SW480 (cell line): Measurements from ENCODE around the gene XRN2.

ENCODE experiments used
- DNase-seq: peaks from one replicate; pipeline ENCODE4 v3.0.0-alpha.2; 2016; ENCODE audit warnings: low spot score

The XRN2 gene, protein sequence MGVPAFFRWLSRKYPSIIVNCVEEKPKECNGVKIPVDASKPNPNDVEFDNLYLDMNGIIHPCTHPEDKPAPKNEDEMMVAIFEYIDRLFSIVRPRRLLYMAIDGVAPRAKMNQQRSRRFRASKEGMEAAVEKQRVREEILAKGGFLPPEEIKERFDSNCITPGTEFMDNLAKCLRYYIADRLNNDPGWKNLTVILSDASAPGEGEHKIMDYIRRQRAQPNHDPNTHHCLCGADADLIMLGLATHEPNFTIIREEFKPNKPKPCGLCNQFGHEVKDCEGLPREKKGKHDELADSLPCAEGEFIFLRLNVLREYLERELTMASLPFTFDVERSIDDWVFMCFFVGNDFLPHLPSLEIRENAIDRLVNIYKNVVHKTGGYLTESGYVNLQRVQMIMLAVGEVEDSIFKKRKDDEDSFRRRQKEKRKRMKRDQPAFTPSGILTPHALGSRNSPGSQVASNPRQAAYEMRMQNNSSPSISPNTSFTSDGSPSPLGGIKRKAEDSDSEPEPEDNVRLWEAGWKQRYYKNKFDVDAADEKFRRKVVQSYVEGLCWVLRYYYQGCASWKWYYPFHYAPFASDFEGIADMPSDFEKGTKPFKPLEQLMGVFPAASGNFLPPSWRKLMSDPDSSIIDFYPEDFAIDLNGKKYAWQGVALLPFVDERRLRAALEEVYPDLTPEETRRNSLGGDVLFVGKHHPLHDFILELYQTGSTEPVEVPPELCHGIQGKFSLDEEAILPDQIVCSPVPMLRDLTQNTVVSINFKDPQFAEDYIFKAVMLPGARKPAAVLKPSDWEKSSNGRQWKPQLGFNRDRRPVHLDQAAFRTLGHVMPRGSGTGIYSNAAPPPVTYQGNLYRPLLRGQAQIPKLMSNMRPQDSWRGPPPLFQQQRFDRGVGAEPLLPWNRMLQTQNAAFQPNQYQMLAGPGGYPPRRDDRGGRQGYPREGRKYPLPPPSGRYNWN

DNA sequence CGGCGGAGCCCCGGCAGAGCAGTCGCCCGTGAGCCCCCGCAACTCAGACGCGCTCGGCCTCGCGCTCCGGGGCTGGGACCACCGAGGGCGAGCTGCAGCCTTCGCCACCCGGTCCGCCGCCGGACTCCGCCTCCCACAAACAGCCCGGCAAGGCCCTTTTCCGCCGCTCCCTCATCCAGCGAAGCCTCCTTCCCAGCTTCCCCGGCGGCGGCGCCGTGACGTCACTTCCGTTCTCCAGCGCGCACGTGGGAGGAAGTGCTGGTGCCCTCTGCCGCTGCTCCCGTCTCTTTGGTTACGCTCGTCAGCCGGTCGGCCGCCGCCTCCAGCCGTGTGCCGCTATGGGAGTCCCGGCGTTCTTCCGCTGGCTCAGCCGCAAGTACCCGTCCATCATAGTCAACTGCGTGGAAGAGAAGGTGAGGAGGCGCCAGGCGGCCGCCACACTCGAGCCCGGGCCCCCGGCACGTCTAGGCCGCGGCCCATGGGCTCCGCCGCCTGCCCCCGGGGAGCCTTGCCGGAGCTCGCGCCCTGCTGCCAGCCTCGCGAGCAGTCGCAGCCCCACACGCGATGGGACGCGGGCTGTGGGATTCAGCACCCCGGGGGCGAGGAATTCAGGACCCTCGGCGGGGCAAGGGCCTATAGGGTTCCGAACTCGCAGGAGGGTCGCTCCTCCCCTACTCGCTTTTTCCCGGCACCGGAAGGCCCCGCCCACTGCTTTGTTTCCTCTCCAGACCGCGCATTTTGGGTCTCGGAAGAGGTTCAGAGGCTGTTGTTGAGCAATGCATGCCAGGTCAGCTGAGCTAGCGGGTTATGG, at the start of gene XRN2:
Gene XRN2 (plus strand): TSS at position 271 of the 811 bp plus-strand sequence. CDS start 68 bp downstream, at position 339.
- peak; percentile 98 for DNase-seq

DNA sequence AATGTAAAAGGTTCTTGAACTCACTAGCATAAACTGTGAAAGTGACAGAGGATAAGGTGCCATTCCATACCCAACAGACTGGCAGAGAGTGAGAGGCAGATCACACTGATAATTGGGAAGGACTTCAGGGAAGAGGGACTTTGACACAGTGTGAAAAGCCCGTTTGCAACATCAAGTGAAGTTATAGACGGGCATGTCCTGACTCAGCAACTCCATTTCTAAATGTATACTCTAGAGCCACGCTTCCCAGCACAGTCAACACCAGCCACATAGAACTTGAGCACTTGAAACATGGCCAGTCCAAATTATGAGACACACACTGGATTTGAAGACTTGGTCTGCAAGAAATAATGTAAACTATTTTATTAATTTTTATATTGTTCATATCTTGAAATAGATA, 45.9 kb upstream of the XRN2 start:
- no peak for DNase-seq

DNA sequence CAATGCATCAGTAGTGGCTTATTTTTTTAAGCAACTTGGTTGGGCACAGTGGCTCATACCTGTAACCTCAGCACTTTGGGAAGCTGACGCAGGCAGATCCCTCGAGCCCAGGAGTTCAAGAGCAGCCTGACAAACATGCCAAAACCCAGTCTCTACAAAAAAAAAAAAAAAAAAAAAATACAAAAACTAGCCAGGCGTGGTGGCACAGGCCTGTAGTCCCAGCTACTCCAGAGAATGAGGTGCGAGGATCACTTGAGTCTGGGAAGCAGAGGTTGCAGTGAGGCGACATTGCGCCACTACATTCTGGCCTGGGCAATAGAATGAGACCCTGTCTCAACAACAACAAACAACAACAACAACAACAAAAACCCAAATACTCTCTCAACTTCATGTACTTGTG, 44.7 kb upstream of the XRN2 start:
- DNase-seq, result no peak

DNA sequence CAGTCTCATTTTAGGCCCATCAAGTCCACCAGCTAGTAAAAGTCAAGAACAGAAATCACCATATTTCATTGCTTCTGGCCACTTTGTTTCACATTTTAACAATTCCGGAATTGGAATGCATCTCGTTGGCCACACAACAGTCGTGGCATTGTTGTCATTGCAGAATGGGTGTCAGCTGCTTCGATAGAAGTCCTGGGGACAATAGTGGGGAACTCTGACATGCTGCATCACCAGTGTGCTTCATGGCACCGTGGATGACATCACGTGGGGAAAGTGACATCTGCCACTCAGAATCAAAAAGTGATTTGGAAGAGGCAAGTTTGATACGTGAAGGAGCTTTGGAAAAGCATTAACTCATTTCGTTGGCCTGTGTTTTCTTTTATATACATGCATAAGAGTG, 43.8 kb upstream of the XRN2 start:
- DNase-seq, result no peak

DNA sequence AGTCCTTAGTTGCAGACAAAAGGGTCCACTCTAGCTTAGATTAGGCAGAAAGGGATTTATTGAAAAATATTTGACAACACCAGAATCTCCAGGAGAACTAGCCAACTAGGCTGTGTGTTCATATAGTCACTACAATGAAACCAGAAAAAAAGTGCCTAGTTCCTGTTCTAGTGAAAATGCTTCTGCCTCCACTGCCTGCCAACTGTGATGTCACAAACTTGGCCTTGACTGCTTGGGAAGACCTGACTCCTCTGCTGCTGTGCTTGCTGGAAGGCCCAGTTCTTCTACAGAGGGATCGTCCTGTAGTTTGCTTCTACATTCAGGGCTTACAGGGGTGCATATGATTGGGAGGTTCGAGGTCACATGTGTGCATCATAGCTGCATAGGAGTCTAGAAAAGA, 40.3 kb upstream of the XRN2 start:
- DNase-seq, result no peak

DNA sequence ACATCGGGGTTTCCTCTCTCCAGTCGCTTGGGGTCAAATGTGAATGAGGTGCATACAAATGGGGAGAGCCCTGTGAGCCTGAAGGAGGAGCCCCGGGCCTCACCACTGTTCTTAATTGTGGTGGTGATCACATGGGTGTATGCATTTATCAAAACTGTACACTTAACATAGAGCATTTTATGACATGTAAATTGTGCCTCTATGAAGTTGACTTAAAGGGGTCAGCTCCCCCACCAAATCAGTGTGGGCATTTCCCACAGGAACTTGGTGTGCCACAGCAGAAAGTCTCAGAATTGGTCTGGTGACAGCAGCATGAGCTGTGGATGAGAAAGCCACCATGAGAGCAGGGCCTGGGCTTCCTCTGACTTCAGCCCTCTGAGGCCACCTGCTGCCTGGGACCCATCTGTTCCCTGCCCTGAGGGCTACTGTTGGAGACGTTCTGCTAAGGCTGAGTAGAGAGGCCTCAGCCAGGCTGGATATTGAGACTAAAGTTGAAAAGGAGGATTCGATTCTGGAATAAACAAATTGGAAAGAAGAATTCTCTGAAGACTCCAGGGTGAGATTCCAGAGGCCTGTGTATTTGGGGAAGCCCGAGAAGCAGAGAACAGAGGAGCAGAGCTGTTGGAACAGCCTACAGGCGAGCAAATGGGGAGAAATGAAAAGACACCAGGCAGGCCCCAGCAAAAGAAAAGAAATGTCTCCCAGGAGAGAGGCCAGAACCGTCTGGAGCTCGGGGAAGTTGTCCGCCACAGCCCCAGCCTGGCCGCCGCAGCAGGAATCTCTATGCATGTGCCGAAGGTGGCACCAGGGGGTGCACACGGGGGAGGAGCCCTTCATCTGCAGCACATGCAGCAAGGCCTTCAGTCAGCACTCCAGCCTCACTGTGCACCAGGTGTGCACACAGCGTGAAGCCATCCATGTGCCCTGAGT, 37.6 kb upstream of the XRN2 start:
- no peak for DNase-seq

DNA sequence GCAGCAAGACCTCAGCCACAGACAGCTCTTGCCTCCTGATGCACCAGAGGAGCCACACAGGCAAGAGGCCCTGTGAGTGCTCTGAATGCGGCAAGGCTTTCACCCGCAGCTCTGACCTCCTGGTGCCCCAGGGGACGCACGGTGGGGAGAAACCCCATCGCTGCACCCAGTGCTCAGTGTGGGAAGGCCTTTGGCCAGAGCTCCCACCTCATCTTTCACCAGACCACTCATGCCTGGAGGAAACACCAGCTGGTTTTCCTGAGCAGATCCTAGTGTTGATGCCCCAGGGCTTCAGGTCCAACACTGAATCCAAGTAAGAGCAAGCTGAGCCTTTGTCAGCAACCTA, 37.0 kb upstream of the XRN2 start:
- DNase-seq, result no peak

DNA sequence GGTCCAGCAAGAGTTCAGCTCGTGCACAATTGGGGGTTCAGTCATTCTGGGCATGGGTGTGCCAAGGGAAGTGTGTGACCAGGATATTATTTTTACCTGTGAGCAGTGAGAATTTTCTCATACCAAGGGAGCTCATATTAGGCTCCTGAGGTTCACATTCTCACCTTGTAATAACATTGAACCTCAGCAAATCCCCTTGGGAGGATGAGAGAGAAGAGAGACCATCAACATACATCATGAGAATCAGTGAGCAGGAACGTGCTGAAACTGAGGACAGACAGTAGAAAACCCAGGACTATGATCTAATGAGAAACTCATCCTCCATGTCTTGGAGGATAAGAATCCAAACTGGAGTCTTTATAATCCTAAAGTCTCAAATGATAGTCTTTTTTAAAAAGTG, 33.4 kb upstream of the XRN2 start:
- no peak for DNase-seq

DNA sequence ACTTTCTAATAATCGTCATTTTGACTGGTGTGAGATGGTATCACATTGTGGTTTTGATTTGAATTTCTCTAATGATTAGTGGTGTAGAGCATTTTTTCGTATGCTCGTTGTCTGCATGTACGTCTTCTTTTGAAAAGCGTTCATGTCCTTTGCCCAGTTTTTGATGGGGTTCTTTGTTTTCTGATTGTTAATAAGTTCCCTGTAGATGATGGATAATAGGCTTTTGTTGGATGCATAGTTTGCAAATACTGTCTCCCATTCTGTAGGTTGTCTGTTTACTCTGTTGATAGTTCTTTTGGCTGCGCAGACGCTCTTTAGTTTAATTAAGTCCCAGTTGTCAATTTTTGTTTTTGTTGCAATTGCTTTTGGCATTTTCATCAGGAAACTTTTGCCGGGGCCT, 32.3 kb upstream of the XRN2 start:
- no peak for DNase-seq

DNA sequence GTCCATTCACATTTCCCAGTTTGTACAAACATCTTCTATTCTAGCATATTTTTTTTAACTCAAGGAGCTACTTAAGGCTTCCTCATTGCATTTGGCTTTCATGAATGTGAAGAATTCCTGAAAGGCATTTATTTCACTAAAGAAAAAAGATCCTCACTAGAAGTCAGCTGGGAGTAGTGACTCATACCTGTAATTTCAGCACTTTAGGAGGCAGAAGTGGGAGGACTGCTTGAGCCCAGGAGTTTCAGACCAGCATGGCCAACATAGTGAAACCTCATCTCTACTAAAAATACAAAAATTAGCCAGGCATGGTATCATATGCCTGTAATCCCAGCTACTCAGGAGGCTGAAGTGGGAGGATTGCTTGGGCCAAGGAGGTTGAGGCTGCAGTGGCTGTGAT, 30.9 kb upstream of the XRN2 start:
- no peak for DNase-seq

DNA sequence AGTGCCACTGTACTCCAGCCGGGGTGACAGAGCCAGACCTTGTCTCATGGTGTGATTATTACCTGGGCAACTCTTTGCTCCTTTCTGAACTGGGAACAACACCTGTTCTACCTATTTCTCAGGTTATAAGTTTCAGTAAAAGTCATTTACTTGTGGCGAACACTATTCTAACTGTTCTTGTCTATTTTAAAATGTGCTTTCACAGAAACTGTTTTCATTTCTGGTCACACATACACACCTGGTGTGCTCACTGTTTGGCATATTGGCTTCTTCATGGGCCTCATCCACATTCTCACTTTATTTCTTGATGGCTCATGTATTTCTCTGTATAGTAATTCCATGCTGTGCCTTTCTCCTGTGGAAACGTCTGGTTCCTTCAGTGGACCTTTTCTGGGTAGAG, 30.5 kb upstream of the XRN2 start:
- no peak for DNase-seq

DNA sequence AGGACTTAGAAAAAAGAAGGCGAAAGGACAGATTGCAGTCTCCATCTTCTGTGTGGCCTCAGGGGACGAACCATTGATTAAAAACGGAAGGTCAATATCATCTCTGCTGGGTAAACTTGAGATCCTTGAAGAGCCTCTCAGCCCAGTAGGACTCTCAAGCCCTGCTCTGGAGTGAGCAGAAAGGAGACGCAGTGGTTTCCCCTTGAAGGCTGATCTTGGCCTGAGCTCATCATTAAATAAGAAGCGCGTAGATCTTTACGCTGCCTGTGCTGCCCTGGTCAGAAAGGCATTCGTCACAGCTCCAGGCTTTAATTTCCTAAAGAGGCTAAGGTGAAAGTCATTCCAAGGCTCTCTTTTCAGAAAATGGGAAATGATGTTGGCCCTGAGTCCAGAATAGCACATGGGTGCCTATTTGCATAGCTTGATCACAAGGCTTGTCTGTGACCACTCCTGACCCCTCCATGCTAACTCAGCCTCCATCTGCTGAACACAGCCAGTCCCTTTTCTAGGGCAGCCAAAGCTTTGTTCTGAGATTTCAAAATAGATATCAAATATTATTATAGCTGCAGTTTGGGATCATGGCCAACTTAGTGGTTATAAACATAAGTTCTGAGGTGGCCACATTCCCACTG, 29.3 kb upstream of the XRN2 start:
- no peak for DNase-seq

DNA sequence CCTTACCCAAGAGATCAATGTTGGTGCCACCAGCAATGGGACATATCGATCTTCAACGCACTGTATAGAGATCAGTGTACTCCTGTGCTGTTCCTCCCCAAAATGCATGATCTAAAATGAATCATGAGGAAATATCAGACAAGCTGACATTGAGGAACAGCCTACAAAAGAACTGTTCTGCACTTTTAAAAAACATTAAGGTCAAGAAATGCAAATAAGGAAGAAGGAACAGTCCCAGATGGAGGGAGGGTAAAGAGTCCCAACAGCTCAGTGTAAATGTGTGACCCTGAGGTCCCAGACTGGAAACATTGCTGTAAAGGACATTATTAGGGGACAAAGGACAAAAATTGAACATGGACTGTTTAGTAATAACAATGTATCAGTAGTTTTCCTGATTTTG, 24.3 kb upstream of the XRN2 start:
- DNase-seq, result no peak

DNA sequence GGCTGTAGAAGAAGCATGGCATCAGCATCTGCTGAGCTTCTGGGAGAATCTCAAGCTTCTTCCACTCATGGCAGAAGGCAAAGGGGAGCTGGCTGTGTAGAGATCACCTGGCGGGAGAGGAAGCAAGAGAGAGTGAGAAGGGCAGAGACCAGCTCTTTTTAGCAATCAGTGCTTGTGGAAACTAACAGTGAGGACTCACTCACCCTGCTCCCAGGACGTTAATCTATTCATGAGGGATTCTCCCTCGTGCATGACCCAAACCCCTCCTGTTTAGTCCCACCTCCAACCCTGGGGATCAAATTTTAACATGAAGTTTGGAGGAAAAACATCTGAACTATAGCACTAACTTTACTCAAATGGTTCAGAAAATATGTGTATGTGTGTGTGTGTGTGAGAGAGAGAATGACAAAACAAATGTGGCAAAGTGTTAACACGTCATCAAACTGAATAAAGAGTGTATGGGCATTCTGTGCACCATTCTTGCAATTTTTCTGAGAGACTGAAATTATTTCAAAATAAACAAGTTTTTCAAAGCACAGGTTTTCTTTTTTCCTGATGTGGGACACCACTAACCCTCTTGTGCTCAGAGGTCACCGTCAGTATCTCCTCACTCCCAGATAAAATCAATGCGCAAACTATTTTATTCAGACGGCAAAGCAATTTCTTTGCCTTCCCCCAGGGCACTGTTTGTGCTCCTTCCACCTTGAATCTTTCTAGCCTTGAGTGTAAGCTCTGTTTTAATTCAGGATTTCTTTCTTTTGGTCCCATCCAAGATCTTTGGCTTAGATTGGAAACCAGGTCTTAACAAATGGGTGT, 23.2 kb upstream of the XRN2 start:
- DNase-seq, result no peak

DNA sequence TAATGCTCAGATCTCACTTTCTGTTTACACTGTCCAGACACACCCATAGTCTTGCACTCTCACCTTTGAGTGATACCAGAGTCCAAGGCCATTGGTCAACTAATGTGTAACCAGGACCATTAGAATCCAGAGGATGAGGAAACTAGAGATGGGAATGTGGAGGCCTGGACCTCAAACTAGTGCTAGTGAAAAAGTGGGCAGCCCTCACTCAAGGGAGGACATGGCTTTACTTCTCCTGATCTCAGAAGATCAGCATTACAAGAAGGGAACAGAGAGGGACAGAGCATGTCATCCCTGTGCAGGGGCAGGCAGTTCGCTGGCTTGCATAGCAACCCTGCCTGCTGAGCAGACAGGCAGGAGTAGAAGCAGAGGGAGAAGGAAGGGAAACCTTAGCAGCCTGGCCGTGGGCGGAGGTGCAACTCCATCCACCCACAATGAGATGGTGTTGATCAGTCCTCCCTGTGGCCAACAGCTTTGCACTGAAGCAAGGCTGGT, 22.6 kb upstream of the XRN2 start:
- no peak for DNase-seq

DNA sequence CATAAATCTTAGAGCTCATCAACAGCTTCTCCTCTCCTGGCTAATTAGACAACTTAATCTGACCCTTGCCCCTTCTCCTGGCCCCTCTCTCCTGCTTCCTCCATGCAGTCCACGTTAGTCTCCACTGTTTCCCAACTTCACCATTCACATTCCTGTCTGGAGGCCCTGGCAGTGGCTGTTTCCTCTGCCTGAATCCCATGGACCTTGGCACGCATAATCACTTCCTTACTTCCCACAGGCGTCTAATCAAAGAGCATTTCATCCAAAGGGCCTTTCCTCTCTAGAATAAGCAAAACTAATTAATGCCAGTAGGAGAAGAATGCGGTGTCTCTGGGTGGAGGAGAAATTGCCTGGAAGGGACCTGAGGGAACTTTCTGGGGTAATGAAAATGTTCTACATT, 16.4 kb upstream of the XRN2 start:
- no peak for DNase-seq

DNA sequence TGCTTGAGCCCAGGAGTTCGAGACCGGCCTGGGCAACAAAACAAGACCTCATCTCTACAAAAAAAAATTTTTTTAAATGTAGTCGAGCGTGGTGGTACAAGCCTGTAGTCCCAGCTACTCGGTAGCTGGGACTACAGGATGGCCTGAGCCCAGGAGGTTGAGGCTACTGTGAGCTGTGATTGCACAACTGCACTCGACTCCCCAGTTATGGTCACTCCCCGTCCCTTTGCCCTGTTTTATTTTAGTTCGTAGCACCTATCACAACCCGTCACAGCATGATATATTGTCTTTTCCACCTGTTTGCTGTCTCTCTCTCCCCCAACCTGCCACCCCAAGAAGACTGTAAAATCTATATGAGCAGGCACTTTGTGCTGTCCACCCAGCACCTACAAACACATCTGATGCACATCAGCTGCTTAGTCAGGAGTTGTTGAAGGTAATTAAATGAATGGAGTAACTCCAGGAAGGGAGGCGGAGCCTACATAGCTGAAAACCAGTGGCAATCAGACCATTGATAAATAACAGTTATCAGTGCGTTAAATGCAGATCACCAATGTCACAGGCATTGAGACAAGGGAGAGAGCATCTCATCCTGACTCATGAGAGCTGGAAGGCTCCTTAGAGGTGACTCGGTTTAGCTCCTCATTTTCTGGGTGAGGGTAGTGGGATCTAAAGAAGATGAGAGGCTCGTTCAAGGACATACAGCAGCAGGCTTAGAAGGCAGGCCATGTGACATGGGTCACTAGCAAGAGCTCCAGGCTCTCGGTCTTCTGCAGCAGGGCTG, 14.4 kb upstream of the XRN2 start:
- no peak for DNase-seq

DNA sequence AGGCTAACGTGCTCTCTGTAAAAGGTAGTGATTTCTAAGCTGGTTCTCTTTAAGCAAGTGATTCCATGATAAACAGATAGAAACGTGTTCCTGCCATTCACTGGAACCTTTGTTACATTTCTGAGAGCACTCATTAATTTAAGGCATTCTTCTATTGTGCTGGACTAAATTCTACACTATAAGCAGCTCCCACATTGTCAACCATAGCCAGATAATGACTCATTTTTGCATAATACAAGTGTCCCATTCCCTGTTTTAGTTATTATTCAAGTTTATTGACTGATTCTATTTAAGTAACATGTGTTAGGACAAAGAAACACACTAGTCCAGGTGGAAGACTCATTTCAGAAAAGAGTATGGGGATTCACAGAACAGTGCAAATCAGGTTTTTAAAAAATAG, 13.5 kb upstream of the XRN2 start:
- DNase-seq, result no peak

DNA sequence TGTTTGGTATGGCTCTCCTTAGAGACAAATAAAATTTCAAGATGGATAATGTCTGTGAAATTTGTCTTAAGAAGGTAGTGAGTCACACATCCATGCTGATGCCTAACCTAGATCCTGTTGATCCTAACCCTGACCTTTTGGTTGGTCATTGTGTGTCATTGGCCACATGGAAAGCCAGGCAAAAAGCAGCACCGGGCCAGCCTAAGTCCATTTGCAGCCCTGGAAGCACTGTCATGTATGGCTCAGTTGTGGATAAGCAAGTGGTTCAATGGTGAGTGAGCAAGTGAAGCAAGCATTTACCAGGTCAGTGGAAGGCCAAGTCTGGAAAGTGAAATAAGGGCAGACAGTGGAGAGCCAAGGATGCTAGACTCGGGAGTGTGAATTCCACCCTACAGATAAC, 12.1 kb upstream of the XRN2 start:
- no peak for DNase-seq
